PFSK-1 (cell line): ENCODE measurements around the gene SPACA5.

Source experiments
- FOXP2 ChIP-seq: optimal IDR thresholded peaks from 2 replicates; pipeline ENCODE3; 2011; ENCODE audit warnings: borderline replicate concordance, control low read depth, inconsistent platforms; ENCODE audit not compliant: insufficient read depth; ENCODE audit errors: extremely low read length, extremely low read depth
- POLR2AphosphoS5 ChIP-seq: IDR thresholded peaks from 2 replicates; pipeline ENCODE4 v1.6.1; 2012; ENCODE audit warnings: low read depth, mild to moderate bottlenecking, control low read depth, low read length, moderate library complexity
- SIN3A ChIP-seq: IDR thresholded peaks from 2 replicates; pipeline ENCODE4 v1.6.1; 2012; ENCODE audit warnings: mild to moderate bottlenecking, low read length, moderate library complexity, borderline replicate concordance; ENCODE audit not compliant: insufficient read depth
- TAF1 ChIP-seq: IDR thresholded peaks from 2 replicates; pipeline ENCODE4 v1.6.1; 2012; ENCODE audit warnings: low read length, control low read depth, borderline replicate concordance; ENCODE audit not compliant: insufficient read depth
- TF ChIP-seq, protein P1 (sequence below), 2 experiments: IDR thresholded peaks; 2 replicates each; pipeline versions ENCODE4 v1.6.1 to v1.8.0; 2011 to 2012; ENCODE audit warnings: low read depth in 2 of 2, low read length in 2 of 2, control low read depth in 1 of 2, inconsistent platforms in 1 of 2, mild to moderate bottlenecking in 1 of 2, moderate library complexity in 1 of 2; ENCODE audit not compliant: insufficient read depth in 1 of 2

The SPACA5 gene

DNA sequence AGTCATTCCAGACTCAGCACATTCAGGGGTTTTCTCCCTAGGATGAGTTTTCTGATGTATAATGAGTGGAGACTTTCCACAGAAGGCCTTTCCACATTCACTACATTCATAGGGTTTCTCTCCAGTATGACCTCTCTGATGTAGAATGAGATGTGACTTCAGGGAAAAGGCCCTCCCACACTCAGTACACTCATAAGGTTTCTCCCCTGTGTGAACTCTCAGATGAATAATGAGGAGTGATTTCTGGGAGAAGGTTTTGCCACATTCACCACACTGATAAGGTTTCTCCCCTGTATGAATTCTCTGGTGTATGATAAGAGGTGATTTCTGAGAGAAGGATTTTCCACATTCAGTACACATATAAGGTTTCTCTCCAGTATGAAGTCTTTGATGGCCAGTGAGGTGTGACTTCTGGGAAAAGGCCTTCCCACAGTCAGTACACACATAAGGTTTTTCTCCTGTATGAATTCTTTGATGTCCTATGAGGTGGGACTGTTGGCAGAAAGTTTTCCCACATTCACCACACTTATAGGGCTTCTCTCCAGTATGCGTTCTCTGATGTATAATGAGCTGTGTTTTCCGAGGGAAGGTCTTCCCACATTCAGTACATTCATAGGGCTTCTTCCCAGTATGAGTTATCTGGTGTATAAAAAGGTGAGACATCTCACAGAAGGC lies 52.0 kb downstream of the SPACA5 start:
- no peak for TF ChIP-seq TAF1
- no peak for TF ChIP-seq POLR2AphosphoS5
- TF ChIP-seq, protein P1, sequence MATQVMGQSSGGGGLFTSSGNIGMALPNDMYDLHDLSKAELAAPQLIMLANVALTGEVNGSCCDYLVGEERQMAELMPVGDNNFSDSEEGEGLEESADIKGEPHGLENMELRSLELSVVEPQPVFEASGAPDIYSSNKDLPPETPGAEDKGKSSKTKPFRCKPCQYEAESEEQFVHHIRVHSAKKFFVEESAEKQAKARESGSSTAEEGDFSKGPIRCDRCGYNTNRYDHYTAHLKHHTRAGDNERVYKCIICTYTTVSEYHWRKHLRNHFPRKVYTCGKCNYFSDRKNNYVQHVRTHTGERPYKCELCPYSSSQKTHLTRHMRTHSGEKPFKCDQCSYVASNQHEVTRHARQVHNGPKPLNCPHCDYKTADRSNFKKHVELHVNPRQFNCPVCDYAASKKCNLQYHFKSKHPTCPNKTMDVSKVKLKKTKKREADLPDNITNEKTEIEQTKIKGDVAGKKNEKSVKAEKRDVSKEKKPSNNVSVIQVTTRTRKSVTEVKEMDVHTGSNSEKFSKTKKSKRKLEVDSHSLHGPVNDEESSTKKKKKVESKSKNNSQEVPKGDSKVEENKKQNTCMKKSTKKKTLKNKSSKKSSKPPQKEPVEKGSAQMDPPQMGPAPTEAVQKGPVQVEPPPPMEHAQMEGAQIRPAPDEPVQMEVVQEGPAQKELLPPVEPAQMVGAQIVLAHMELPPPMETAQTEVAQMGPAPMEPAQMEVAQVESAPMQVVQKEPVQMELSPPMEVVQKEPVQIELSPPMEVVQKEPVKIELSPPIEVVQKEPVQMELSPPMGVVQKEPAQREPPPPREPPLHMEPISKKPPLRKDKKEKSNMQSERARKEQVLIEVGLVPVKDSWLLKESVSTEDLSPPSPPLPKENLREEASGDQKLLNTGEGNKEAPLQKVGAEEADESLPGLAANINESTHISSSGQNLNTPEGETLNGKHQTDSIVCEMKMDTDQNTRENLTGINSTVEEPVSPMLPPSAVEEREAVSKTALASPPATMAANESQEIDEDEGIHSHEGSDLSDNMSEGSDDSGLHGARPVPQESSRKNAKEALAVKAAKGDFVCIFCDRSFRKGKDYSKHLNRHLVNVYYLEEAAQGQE (IDR thresholded peaks at IDR 0.05; ENCODE audit: insufficient read depth in 1 of 2, low read depth in 2 of 2, low read length in 2 of 2): no peak
- no peak for TF ChIP-seq FOXP2
- no peak for TF ChIP-seq SIN3A

DNA sequence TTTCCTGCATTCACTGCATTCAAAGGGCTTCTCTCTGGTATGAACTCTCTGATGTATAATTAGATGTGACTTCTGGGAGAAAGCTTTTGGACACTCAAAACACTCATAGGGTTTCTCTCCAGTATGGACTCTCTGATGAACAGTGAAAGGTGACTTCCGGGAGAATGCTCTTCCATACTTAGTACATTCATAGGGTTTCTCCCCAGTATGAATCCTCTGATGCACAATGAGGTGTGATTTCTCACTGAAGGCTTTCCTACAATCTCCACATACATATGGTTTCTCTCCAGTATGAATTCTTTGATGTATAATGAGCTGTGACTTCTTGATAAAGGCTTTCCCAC lies 52.5 kb downstream of the SPACA5 start:
- TF ChIP-seq SIN3A (no peak), FOXP2 (no peak), TAF1 (no peak), POLR2AphosphoS5 (no peak)
- TF ChIP-seq, protein P1 (IDR thresholded peaks at IDR 0.05; ENCODE audit: insufficient read depth in 1 of 2, low read depth in 2 of 2, low read length in 2 of 2): no peak
